SK-MEL-5 (cell line): Measurements from ENCODE around the gene MAST3. TPM values are rescaled to one million over a fixed set of nuclear protein-coding genes. Genes with fewer than 3 reads are reported as not detected.

Experiments used
- DNase-seq: peaks from one replicate; pipeline ENCODE4 v3.0.0-alpha.2; 2016; ENCODE audit warnings: low read depth, low spot score
- in situ Hi-C: cut with HindIII; loops from 2 replicates; pipeline ENCODE4 v1.10.0; 2016; ENCODE audit warnings: low sequenced_read_pairs, high pct_unique_total_duplicates, low pct_unique_long_range_greater_than_20kb
- total RNA-seq: library from RNA; depleted of rRNA; stranded (reverse); fragments of >200 nt; shearing (Covaris generic); gene quantifications from 2 replicates; pipeline ENCODE4 v1.2.3, GENCODE V29; 2014

The MAST3 gene
- total RNA-seq, 1 experiment from 2014 or later = 1.1 TPM

- in situ Hi-C loops = no loop called here
- DNase-seq = no peak
These were observed 25.6 kb downstream of the MAST3 start for GRCh38 chr19:18122860-18123795.

- in situ Hi-C loops = no loop called here
- DNase-seq = no peak
These were observed 26.2 kb downstream of the MAST3 start for GRCh38 chr19:18123819-18124218.

GRCh38 chr19:18126097-18126496 lies 28.5 kb downstream of the MAST3 start:
- in situ Hi-C loops = no loop called here
- DNase-seq = no peak

GRCh38 chr19:18128044-18128443 lies 30.5 kb downstream of the MAST3 start:
- DNase-seq = no peak
- in situ Hi-C loops = no loop called here

GRCh38 chr19:18128805-18129204 lies 31.2 kb downstream of the MAST3 start:
- in situ Hi-C loops = no loop called here
- DNase-seq = no peak

GRCh38 chr19:18130523-18131242 lies 33.1 kb downstream of the MAST3 start:
- in situ Hi-C loops = no loop called here
- DNase-seq = no peak

- in situ Hi-C loops = no loop called here
- DNase-seq = no peak
These were observed 34.4 kb downstream of the MAST3 start for GRCh38 chr19:18131841-18132596.

- in situ Hi-C loops = no loop called here
- DNase-seq = no peak
These were observed 38.4 kb downstream of the MAST3 start for GRCh38 chr19:18135712-18136584.

GRCh38 chr19:18137242-18137641 lies 39.7 kb downstream of the MAST3 start:
- no peak for DNase-seq
- in situ Hi-C loops = no loop called here

GRCh38 chr19:18137657-18138339 lies 40.2 kb downstream of the MAST3 start:
- no peak for DNase-seq
- in situ Hi-C loops = no loop called here

- in situ Hi-C loops = no loop called here
- no peak for DNase-seq
These were observed 42.9 kb downstream of the MAST3 start for GRCh38 chr19:18140473-18140872.

- no peak for DNase-seq
- in situ Hi-C loops = no loop called here
These were observed 43.5 kb downstream of the MAST3 start for GRCh38 chr19:18141031-18141430.

- in situ Hi-C loops = no loop called here
- no peak for DNase-seq
These were observed 46.3 kb downstream of the MAST3 start for GRCh38 chr19:18143902-18144301.

- in situ Hi-C loops = no loop called here
- DNase-seq = no peak
These were observed 46.8 kb downstream of the MAST3 start for GRCh38 chr19:18144361-18144760.

GRCh38 chr19:18144906-18145305 lies 47.3 kb downstream of the MAST3 start:
- in situ Hi-C loops = no loop called here
- no peak for DNase-seq

GRCh38 chr19:18145391-18145999 lies 47.9 kb downstream of the MAST3 start:
- DNase-seq = no peak
- in situ Hi-C loops = no loop called here
